Astrocyte of the spinal cord (primary cell): ENCODE measurements around the gene ABCC6.
"Not testable (repeated sequence)": the region's sequence is repeated elsewhere in the genome, so short reads cannot be mapped to it uniquely, and the experiment has no call there.

Source experiments
- DNase-seq: peaks from one replicate; pipeline ENCODE4 v3.0.0; 2011; ENCODE audit warnings: low read depth, low spot score
- H3K4me3 ChIP-seq: 2 replicates; pipeline ENCODE4 v1.5.1; 2011; ENCODE audit warnings: low read depth, mild to moderate bottlenecking, low read length, moderate library complexity
- CTCF ChIP-seq: IDR thresholded peaks from 2 replicates; pipeline ENCODE4 v1.5.1; 2012; ENCODE audit warnings: low read depth, mild to moderate bottlenecking, low read length, inconsistent platforms
- in situ Hi-C: cut with HindIII; loops from 2 replicates; pipeline ENCODE4 v1.10.0; 2017; ENCODE audit warnings: low sequenced_read_pairs

Gene ABCC6

GRCh38 chr16:16182918-16183317 is 40.4 kb downstream of the ABCC6 start:
- in situ Hi-C loops: no loop called here
- no peak for DNase-seq
- no peak for TF ChIP-seq CTCF

GRCh38 chr16:16181748-16182147 is 41.5 kb downstream of the ABCC6 start:
- H3K4me3 ChIP-seq, DNase-seq, in situ Hi-C loops: not testable (repeated sequence)

More at GRCh38 chr16:16182918-16183317, 40.4 kb downstream of the ABCC6 start:
- no peak overlapping the region for H3K4me3 ChIP-seq

- in situ Hi-C loops: no loop called here
- DNase-seq: no peak
- TF ChIP-seq CTCF: no peak
- H3K4me3 ChIP-seq: no peak overlapping the region
Measured at GRCh38 chr16:16178455-16179162, 44.7 kb downstream of the ABCC6 start.

GRCh38 chr16:16176328-16176727 is 47.0 kb downstream of the ABCC6 start:
- in situ Hi-C loops: no loop called here

GRCh38 chr16:16175296-16175695 is 48.0 kb downstream of the ABCC6 start:
- in situ Hi-C loops: no loop called here
- DNase-seq: no peak
- H3K4me3 ChIP-seq: no peak overlapping the region
- TF ChIP-seq CTCF: no peak

More at GRCh38 chr16:16176328-16176727, 47.0 kb downstream of the ABCC6 start:
- no peak for TF ChIP-seq CTCF
- H3K4me3 ChIP-seq: no peak overlapping the region
- DNase-seq: no peak

GRCh38 chr16:16172991-16173390 is 50.3 kb downstream of the ABCC6 start:
- no peak for TF ChIP-seq CTCF
- in situ Hi-C loops: no loop called here
- no peak overlapping the region for H3K4me3 ChIP-seq

GRCh38 chr16:16171332-16171919 is 51.9 kb downstream of the ABCC6 start:
- in situ Hi-C loops: no loop called here
- H3K4me3 ChIP-seq: no peak overlapping the region
- DNase-seq: no peak
- no peak for TF ChIP-seq CTCF

More at GRCh38 chr16:16172991-16173390, 50.3 kb downstream of the ABCC6 start:
- DNase-seq: no peak
